Liver (tissue), 3 donors: ENCODE data around the gene PASK.

ENCODE experiments used
- TAF1 ChIP-seq: conservative IDR thresholded peaks from 2 replicates; pipeline ENCODE4 v1.6.1; 2016; ENCODE audit warnings: antibody characterized with exemption, mild to moderate bottlenecking
- TF ChIP-seq, protein P1 (sequence below): IDR thresholded peaks from 2 replicates; pipeline ENCODE4 v1.6.1; 2016; ENCODE audit warnings: antibody characterized with exemption
- TF ChIP-seq, protein P2 (sequence below): fragments of 150-350 bp; IDR thresholded peaks from 2 replicates; pipeline ENCODE4 v1.5.1; 2017; ENCODE audit warnings: improper control_type of control experiment, low read depth, low read length; ENCODE audit not compliant: missing input control
- TF ChIP-seq, protein P3 (sequence below): IDR thresholded peaks from 2 replicates; pipeline ENCODE4 v1.6.1; 2016; ENCODE audit warnings: antibody characterized with exemption
- donor health status: healthy.
- donor health status: healthy.

DNA sequence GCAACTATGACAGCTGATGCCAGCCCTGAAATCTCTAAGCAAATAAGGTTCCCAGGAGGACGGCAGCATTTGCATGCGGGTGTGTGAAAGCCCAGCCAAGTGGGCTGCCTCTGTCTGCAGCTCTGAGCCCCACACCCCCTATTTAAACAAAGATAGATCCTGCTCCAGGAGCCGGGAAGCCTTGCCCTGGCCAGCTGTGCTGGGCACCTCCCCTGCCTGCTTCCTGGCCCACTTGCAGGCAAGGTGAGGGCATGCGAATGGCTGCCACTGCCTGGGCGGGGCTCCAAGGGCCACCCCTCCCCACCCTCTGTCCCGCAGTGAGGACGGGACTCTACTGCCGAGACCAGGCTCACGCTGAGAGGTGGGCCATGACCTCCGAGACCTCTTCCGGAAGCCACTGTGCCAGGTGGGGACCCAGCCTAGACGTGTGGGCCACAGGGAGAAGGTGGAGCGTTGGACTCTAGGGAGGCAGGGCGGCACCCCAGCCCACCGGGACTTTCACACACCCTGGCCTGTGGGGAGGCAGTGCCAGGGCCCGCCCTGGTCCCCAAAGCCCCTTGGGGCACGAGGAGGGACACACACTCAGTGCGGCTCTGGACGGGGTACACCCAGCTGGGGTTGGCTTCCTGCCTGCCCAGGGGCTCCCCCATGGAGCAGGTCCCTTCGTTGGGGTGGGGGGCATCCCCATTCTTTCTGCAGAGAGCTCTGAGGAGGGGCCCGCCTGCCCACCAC, 39.3 kb upstream of the PASK start, which contains the start of gene ANO7:
- TF ChIP-seq, protein P1, sequence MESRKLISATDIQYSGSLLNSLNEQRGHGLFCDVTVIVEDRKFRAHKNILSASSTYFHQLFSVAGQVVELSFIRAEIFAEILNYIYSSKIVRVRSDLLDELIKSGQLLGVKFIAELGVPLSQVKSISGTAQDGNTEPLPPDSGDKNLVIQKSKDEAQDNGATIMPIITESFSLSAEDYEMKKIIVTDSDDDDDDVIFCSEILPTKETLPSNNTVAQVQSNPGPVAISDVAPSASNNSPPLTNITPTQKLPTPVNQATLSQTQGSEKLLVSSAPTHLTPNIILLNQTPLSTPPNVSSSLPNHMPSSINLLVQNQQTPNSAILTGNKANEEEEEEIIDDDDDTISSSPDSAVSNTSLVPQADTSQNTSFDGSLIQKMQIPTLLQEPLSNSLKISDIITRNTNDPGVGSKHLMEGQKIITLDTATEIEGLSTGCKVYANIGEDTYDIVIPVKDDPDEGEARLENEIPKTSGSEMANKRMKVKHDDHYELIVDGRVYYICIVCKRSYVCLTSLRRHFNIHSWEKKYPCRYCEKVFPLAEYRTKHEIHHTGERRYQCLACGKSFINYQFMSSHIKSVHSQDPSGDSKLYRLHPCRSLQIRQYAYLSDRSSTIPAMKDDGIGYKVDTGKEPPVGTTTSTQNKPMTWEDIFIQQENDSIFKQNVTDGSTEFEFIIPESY: no peak
- TF ChIP-seq, protein P2, sequence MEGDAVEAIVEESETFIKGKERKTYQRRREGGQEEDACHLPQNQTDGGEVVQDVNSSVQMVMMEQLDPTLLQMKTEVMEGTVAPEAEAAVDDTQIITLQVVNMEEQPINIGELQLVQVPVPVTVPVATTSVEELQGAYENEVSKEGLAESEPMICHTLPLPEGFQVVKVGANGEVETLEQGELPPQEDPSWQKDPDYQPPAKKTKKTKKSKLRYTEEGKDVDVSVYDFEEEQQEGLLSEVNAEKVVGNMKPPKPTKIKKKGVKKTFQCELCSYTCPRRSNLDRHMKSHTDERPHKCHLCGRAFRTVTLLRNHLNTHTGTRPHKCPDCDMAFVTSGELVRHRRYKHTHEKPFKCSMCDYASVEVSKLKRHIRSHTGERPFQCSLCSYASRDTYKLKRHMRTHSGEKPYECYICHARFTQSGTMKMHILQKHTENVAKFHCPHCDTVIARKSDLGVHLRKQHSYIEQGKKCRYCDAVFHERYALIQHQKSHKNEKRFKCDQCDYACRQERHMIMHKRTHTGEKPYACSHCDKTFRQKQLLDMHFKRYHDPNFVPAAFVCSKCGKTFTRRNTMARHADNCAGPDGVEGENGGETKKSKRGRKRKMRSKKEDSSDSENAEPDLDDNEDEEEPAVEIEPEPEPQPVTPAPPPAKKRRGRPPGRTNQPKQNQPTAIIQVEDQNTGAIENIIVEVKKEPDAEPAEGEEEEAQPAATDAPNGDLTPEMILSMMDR: no peak
- TF ChIP-seq TAF1: no peak
- TF ChIP-seq, protein P3, sequence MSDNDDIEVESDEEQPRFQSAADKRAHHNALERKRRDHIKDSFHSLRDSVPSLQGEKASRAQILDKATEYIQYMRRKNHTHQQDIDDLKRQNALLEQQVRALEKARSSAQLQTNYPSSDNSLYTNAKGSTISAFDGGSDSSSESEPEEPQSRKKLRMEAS: no peak
